HT-29 (cell line): ENCODE data around the gene OR6P1. TPM values are rescaled to one million over a fixed set of nuclear protein-coding genes. Genes with fewer than 3 reads are reported as not detected.

Experiments used
- DNase-seq: peaks from one replicate; pipeline ENCODE4 v3.0.0-alpha.2; 2015; ENCODE audit warnings: low spot score
- total RNA-seq: library from RNA; depleted of rRNA; stranded (reverse); fragments of >200 nt; shearing (Covaris generic); gene quantifications from 2 replicates; pipeline ENCODE4 v1.2.3, GENCODE V29; 2014; rRNA removed

The OR6P1 gene
- total RNA-seq, 1 experiment from 2014 or later = not detected

GRCh38 chr1:158516966-158517365, 53.4 kb downstream of the OR6P1 start:
- DNase-seq = no peak

Other genes with a start within 250 kb of the OR6P1 start
- not detected in 2 replicates for gene CD1B, start 239.0 kb downstream of the OR6P1 start, total RNA-seq
- not detected in 2 replicates for gene CD1E, start 216.7 kb downstream of the OR6P1 start, total RNA-seq
- not detected in 2 replicates for gene OR10T2, start 171.1 kb downstream of the OR6P1 start, total RNA-seq
- gene OR10K2, start 144.3 kb downstream of the OR6P1 start, total RNA-seq = not detected in 2 replicates
- gene OR10K1, start 108.7 kb downstream of the OR6P1 start, total RNA-seq = not detected in 2 replicates
- not detected in 2 replicates for gene OR10R2, start 98.4 kb downstream of the OR6P1 start, total RNA-seq
- gene OR6Y1, start 16.2 kb downstream of the OR6P1 start, total RNA-seq = not detected in 2 replicates
- gene OR10X1, start 9.3 kb upstream of the OR6P1 start, total RNA-seq = not detected in 2 replicates
- not detected in 2 replicates for gene OR10Z1, start 34.7 kb upstream of the OR6P1 start, total RNA-seq
- not detected in 2 replicates for gene SPTA1, start 116.1 kb upstream of the OR6P1 start, total RNA-seq
- not detected in 2 replicates for gene OR6K2, start 130.1 kb upstream of the OR6P1 start, total RNA-seq
- not detected in 2 replicates for gene OR6K3, start 150.1 kb upstream of the OR6P1 start, total RNA-seq
- gene OR6K6, start 184.1 kb upstream of the OR6P1 start, total RNA-seq = not detected in 2 replicates
- not detected in 2 replicates for gene OR6N1, start 201.6 kb upstream of the OR6P1 start, total RNA-seq
- gene OR6N2, start 210.6 kb upstream of the OR6P1 start, total RNA-seq = not detected in 2 replicates